ENCODE results near the gene CHST8.

- no peak for TF ChIP-seq POLR2AphosphoS5 (IDR thresholded peaks at IDR 0.05; ENCODE audit: low read depth, low read length)
- no peak for TF ChIP-seq FOXP2 (optimal IDR thresholded peaks at IDR 0.05; ENCODE audit: borderline replicate concordance, extremely low read depth, extremely low read length, insufficient read depth)
These were observed 167.6 kb downstream of the CHST8 start for GRCh38 chr19:33789344-33789743.
